Lung (tissue), 12 donors: ENCODE data around the gene ZFAND6. TPM values are rescaled to one million over a fixed set of nuclear protein-coding genes. Genes with fewer than 3 reads are reported as not detected.

Experiments used
- ATAC-seq: fragments of 200-7000 bp; cut with Tn5 transposase; one replicate; pipeline ENCODE4 v1.9.1; 2020; ENCODE audit warnings: moderate number of reproducible peaks; ENCODE audit not compliant: insufficient read depth, low FRiP score
- DNase-seq, 3 donors: peaks; one replicate each; pipeline ENCODE4 v3.0.0-alpha.2; 2013 to 2017
- H3K27ac ChIP-seq, 2 donors: one replicate each; pipeline ENCODE4 v1.5.1; 2013; ENCODE audit warnings: mild to moderate bottlenecking in 2 of 2, moderate library complexity in 2 of 2, control low read depth in 1 of 2, inconsistent platforms in 1 of 2, low read depth in 1 of 2, low read length in 1 of 2
- H3K27me3 ChIP-seq, 3 donors: one replicate each; pipeline ENCODE4 v1.5.1; 2013; ENCODE audit warnings: low read length in 2 of 3; ENCODE audit not compliant: control insufficient read depth in 3 of 3, insufficient read depth in 3 of 3
- H3K36me3 ChIP-seq, 4 donors: one replicate each; pipeline ENCODE4 v1.5.1; 2013; ENCODE audit warnings: low read length in 4 of 4, mild to moderate bottlenecking in 1 of 4, moderate library complexity in 1 of 4; ENCODE audit not compliant: control insufficient read depth in 4 of 4, insufficient read depth in 4 of 4
- H3K4me1 ChIP-seq, 5 donors: one replicate each; pipeline ENCODE4 v1.5.1; 2013; ENCODE audit warnings: low read length in 5 of 5, mild to moderate bottlenecking in 2 of 5, moderate library complexity in 1 of 5; ENCODE audit not compliant: control insufficient read depth in 5 of 5, insufficient read depth in 5 of 5
- H3K4me3 ChIP-seq: one replicate; pipeline ENCODE4 v1.5.1; 2013; ENCODE audit warnings: mild to moderate bottlenecking, control low read depth, moderate library complexity
- H3K9ac ChIP-seq, 2 donors: one replicate each; pipeline ENCODE4 v1.5.1; 2013; ENCODE audit warnings: low read length in 2 of 2, control low read depth in 1 of 2; ENCODE audit not compliant: insufficient read depth in 1 of 2
- H3K9me3 ChIP-seq, 4 donors: one replicate each; pipeline ENCODE4 v1.5.1; 2013; ENCODE audit warnings: low read length in 3 of 4, mild to moderate bottlenecking in 1 of 4, moderate library complexity in 1 of 4; ENCODE audit not compliant: control insufficient read depth in 4 of 4, insufficient read depth in 3 of 4
- CTCF ChIP-seq: IDR thresholded peaks from 2 replicates; pipeline ENCODE4 v1.5.1; 2012; ENCODE audit warnings: mild to moderate bottlenecking; ENCODE audit errors: control extremely low read depth, extremely low read depth
- WGBS, 2 donors: extraction: QIAGEN DNeasy Blood & Tissue Kit; methylation state at CpG; one replicate each; pipeline ENCODE4 v1.1.7; 2013; 5-methylcytosine and 5-hydroxymethylcytosine counted together
- polyA plus RNA-seq, 2 donors: library from polyadenylated mRNA; stranded (reverse); fragments of 200-250 nt; gene quantifications; one replicate each; pipeline ENCODE4 v1.2.1, GENCODE V29; 2013
- total RNA-seq, 2 donors: library from RNA; depleted of rRNA in 1 of 2; stranded (reverse); fragments of >200 nt in 1 of 2; gene quantifications; one replicate each; pipeline ENCODE4 v1.2.1, GENCODE V29; 2014 to 2021
- donor health status: control.
- donor health status: control.
- donor health status: Bipolar disorder and iron deficiency.
- donor health status: healthy.
- donor health status: DM: yes; HTN: yes; CAD: no.

Gene ZFAND6
- total and polyA plus RNA-seq, 4 donors: 49.6 to 160 (median 81.4) TPM

- DNase-seq (no peak), ATAC-seq (no peak)
- H3K36me3 ChIP-seq: peaks cover 0 to 6% (median 1%) of the 10 kb centered on the region in 4 donors
- no peaks in the 10 kb centered on the region for H3K27me3 ChIP-seq
- TF ChIP-seq CTCF: no peak
- H3K4me3 ChIP-seq: no peak overlapping the region
- H3K4me1 ChIP-seq: peaks cover 2 to 11% (median 4%) of the 10 kb centered on the region in 5 donors
- H3K27ac ChIP-seq: no peak overlapping the region
- no peaks in the 10 kb centered on the region for H3K9me3 ChIP-seq
- no peak overlapping the region for H3K9ac ChIP-seq
These were observed 40.8 kb downstream of the ZFAND6 start for GRCh38 chr15:80100247-80100646.

- Histone ChIP-seq H3K27me3 (no peaks in the 10 kb centered on the region), H3K4me1 (peaks cover 0 to 14% (median 0%) of the 10 kb centered on the region in 5 donors), H3K9me3 (no peaks in the 10 kb centered on the region), H3K9ac (no peak overlapping the region), H3K36me3 (peaks cover 0 to 6% (median 1%) of the 10 kb centered on the region in 4 donors), H3K4me3 (no peak overlapping the region), H3K27ac (no peak overlapping the region)
- whole genome bisulfite sequencing, 2 donors: 79 to 83% methylated on average over 3 of the region's 3 CpGs
- ATAC-seq (no peak), DNase-seq (no peak)
- no peak for TF ChIP-seq CTCF
These were observed 45.7 kb downstream of the ZFAND6 start for GRCh38 chr15:80105193-80105592.

- Histone ChIP-seq H3K9ac (no peak overlapping the region), H3K27me3 (no peaks in the 10 kb centered on the region), H3K9me3 (no peaks in the 10 kb centered on the region), H3K27ac (no peak overlapping the region), H3K4me1 (peaks cover 0 to 14% (median 0%) of the 10 kb centered on the region in 5 donors), H3K4me3 (no peak overlapping the region), H3K36me3 (peaks cover 0 to 6% (median 1%) of the 10 kb centered on the region in 4 donors)
- TF ChIP-seq CTCF: no peak
- DNase-seq (no peak), ATAC-seq (no peak)
- 52 to 60% methylated on average over 1 of the region's 1 CpG for WGBS, 2 donors
These were observed 46.1 kb downstream of the ZFAND6 start for GRCh38 chr15:80105595-80105994.

DNA sequence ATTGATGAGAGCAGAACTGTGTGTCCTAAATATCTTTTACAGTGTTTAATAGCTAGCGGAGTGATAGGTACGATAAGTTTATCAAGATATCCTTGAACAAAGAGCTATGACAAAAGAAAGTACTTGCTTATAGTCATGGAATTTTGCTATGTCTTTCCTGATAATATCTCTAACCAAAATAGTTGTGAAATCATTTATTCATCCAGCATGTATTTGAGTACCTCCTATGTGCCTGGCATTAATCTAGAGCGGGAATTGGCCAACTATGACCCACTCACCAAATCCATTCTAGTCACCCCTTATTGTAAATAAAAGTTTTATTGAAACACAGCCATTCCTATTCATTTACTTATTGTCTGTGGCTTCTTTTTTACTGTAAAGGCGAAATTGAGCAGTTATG, 46.6 kb downstream of the ZFAND6 start:
- H3K27me3 ChIP-seq: no peaks in the 10 kb centered on the region
- peaks cover 0 to 14% (median 0%) of the 10 kb centered on the region in 5 donors for H3K4me1 ChIP-seq
- 93 to 94% methylated on average over 4 of the region's 4 CpGs for WGBS, 2 donors
- peaks cover 0 to 6% (median 1%) of the 10 kb centered on the region in 4 donors for H3K36me3 ChIP-seq
- TF ChIP-seq CTCF: no peak
- no peak for DNase-seq
- no peaks in the 10 kb centered on the region for H3K9me3 ChIP-seq
- no peak overlapping the region for H3K9ac ChIP-seq
- no peak for ATAC-seq
- H3K4me3 ChIP-seq: no peak overlapping the region
- no peak overlapping the region for H3K27ac ChIP-seq
